Activated T-cell treated with anti-CD3 and anti-CD28 coated beads for 1 hour (primary cell): ENCODE measurements around the gene TIMP4.

Experiments
- DNase-seq: peaks from one replicate; pipeline ENCODE4 v3.0.0-alpha.2; 2020; ENCODE audit warnings: low read depth

Gene TIMP4

DNA sequence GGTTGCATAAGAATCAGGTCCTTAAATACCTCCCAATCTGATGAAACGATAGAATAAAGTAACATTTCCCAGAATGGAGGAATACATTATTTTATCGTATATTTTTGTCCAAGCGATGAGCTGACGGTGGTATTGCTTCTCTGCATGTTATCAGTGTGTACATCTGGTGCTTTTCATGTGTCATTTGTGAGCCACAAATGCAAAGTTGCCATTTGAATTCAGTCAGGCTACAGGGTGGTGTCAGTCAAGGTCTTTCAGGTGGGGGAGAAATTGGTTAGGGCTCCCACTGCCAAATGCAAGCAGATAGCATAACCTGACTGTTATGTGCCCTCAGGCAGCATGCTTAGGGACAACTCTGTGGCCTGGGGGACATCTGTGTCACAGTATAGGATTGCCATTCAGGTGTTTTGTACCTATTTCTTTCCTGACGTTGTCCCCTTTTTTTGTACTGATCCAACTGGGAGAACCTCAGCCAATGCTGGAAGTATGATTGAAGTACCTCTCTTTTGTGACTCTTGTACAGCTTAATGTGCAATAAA lies 26.5 kb upstream of the TIMP4 start:
- DNase-seq = no peak

DNA sequence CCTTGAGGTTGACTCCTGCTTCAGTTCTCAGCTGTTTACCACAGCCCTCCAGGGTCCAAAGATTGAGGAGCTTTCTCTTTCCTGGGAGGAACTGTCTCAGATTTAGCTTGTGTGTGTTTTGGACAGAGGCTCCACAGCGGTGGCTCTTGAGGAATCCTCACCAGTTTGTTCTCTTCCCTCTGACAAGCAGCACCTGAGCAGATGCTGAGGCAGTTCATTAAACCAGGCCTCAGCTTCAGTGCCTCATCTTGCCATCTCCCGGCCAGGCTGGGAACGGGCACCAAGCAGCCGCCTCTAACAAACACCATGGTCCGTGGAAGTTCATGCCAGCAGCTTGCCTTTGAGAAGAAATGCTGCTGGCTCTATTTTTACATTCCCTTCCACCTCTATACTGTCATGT lies 25.8 kb upstream of the TIMP4 start:
- DNase-seq = no peak

DNA sequence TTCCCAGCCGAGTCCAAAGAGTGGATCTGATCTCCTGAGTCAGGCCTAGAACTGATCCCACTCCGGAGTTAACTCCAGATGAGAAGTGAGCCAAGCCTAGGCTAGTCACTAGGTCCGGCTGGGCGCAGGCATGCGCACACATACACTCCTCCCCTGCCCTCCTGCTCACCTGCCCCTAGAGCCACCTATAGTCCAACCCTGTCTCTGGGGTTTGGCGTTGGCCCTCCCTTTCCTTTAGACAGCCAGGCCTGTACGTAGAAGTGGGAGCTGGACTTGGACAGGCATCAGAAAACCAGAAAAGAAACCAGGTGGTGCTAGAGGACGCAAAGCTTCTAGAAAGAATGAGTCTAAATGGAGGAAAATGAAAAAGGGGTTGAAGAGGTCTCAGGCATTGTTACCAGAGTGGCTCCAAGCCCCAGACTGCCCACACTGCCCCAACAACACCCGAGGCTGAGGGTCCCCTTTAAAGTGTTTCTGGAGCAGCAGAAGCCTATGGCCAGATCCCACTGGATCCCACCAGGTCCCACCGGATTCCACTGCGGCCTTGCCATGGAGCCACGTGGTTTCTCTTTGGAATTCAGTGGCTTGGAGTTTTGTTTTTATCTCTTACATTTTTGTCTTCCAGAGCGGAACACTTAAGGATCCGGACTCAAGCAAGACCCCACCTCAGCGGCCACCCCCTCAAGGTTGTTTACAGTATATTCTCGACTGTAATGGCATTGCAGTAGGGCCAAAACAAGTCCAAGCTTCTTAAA lies 24.2 kb upstream of the TIMP4 start:
- no peak for DNase-seq

DNA sequence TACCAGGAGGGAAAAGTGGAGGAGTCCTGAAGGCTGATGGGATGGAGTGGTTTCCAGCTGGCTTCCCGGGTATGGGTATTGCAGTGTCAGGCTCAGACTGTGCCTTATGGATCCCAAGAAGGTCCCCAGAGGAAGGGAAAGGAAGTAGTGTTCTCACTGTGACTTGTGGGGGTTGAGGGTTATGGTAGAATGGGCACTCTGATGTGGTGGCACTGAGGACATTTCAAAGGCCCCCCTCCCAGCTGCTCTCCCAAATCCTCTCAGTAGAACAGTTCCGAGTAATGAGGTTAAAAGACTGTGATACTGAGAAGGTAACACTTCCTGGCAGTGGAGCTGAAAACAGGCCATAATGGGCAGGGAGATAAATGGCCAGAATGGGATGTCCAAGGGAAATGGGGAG lies 23.1 kb upstream of the TIMP4 start:
- DNase-seq = no peak

DNA sequence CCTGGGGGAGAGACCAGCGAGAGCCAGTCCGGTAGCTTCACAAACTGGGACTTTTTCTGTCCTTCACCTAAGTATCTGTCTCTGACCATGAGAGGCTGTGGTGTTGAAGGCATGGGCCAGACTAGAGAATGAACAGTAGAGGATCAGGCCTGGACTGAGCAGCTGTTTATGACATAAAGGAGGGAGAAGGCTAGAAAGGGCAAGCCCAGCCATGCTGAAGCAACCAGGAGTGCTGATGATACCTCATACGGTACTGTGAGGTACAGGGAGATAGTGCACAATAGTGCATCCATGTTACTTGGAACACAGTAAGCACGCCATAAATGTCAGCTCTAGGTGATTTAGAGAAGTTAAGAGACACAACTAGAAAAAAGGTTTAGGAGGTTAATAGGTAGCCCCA lies 22.6 kb upstream of the TIMP4 start:
- no peak for DNase-seq

DNA sequence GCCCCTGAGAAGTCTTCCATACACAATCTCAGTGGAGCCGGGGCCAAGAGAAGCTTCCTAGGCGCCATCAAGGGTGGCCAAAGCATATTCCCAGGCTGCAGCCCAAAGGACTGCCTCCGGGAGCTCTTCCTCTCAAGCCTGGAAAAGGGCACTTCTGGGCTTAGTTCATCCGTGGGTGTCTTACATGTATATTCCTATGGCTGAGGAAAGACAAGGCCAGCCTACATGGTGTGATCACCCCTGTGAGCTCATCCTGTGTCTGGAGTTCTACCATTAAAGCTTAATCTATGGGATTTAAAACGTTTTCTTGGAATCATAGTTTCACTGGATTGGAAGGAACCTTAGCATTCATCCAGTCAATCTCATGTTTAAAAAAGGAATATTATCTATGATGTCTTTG lies 21.9 kb upstream of the TIMP4 start:
- no peak for DNase-seq

DNA sequence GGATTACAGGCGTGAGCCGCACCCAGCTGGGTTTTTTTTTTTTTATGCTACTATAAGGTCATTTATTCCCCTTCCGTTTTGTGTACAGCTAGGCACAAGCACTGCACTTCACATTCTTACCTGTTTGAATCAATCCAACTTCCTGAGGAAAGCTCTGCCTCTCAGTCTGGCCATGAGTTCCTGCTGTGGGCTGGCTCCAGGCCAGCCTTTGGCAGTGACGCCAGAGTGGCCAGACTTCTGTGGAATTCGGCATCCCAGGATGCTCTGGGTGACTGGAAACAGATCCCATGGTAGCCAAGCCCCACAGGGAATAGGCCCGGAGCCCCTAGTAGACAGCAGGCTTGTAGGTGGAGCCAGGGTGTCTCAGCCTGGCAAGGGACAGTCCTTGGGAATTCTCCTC lies 21.5 kb upstream of the TIMP4 start:
- DNase-seq = no peak

DNA sequence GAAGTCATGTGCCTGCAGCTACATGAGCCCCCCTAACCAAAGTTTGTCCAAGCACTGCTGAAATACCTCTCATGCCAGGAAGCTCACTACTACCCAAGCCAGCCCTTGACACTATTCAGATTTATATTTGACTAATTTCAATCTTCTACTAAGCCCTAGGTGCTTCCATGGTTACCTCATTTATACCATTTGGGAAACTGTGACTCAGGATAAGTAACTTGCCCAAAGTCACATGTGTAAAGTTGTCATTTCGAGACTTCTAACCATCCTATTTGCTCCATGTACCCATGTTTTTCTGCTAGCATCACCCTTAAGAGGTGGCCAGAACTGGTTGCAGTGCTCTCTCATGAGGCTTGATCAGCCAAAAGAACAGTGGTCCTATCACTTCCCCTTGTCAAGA lies 20.7 kb upstream of the TIMP4 start:
- no peak for DNase-seq

DNA sequence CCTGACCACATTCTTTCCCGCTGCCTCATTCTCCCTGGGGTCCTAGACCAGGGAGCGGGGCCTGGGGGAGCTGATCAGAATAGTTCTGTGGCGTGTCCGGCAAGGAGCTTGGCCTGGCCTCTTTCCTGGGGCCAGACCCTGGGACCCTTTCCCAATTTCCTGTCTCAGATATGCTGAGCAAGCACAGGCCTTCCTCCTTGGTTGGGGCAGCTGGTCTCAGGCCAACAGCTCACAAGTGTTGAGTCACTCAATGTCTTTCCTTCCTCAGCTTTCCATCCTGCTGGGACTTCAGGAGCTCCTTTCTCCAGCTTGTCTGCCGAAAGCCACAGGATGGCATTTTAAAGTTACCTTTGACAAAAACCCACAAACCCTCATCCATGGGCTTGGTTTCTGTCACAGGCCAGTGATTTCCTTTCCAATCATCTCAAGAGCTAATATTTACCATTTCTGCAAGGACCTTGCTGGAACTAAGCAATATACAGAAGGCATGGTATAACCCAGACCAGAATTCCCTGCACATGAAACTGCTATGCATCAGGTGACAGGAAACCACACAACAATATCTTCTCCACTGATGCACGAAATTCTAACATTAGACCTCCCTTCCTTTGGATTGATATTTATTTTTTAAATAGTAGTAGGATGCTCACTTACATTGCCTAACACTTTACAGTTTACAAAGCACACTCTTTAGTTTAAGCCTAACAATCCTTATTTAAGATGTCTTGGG lies 19.5 kb upstream of the TIMP4 start:
- no peak for DNase-seq

DNA sequence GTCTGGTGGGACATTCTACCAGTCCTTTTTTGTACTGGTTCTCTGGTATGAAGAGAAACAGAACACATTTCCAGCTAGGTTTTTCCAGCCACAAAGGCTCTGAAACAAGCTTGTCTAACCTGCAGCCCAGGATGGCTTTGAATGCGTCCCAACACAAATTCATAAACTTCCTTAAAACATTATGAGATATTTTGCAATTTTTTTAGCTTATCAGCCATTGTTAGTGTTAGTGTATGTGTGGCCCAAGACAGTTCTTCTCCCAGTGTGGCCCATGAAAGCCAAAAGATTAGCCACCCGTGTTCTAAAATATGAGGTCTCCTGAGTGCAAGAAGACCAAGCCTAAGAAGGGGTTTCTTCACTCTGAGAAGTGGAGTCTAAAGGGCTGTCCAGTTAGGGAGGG lies 18.4 kb upstream of the TIMP4 start:
- no peak for DNase-seq

DNA sequence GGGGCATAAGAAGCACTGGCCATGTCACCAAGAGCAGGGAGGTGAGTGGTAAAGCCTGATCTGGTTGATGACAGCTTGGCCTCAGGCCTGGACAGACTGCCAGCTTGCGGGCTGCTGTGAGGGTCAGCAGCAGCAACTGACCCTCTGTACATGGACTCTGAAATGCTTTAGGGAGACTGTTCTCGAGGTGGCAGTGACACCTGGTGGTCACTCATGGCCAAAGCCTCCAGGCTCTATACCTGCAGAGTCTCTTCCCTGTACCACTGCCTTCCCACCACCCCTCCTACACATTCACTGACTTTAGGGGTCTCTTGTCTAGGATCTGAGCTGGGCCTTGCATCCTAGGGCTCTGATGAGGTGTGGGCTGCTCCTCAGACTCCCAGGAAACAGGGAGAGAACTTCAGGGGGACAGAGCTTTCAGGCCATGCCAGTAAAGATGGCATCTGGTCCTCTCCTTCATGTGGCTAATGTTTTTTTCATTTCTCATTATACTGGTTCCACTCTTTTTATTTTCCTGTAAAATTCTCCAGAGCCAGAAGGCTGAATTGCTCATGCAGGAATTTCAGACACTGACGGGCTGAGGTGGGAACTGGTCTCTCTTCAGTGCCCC lies 17.2 kb upstream of the TIMP4 start:
- DNase-seq = no peak

DNA sequence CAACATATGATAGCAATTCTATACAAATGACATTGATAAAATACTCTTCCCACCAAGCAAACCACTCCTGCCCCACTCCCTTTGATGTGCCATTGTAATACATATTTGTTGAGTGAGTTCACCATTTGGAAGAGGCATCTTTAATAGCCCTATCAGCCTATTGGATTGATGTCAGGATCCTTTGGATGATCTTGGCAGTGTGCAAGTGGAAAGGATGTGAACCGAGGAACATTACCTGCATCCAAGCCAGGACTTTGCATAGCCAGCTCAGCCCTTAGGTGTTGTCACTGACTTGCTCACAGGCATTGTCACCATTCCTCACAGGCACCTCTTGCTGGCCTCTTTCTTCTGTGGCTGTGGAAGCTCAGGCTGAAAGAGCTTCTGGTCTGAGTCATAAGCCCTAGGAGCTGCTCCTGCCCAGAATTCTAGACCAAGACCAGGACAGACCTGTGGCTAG lies 16.5 kb upstream of the TIMP4 start:
- no peak for DNase-seq

DNA sequence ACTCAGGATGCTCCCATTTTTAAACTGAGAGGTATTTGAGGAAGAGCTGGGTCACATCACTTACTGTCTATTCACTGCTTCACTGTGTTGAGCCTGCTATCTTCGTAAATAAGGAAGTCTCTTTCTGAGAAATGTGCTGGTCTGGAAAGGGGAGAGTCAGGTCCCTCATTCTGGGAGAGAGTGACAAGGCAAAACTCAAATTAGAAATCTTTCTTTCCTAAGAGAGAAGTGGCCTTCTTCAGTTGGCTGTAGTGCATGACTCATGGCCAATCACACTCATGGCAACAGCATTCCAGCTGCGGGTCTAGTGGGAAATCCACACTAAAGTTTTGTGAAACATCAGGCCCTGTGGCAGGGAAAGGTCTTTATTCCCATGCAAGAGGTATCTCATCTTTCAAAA lies 11.5 kb upstream of the TIMP4 start:
- DNase-seq = no peak

DNA sequence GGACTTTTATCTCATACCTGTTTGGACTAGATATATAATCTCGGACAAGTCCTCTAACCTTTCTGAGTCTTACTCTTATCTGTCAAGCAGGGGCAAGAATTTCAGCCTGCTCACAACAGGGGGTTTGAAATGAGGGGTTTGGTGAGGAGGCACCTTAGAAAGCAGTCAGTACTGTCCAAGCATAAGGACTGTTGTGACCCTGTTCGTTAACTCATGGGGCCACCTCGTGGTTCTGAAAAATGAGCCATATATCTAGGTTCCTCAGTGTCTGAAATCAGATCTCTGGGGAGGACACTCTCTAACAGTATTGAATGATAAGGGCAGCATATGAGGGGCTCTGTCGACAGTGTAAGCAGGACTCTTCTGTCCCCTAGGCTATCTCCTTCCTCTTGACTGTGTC lies 7.2 kb upstream of the TIMP4 start:
- DNase-seq = no peak

DNA sequence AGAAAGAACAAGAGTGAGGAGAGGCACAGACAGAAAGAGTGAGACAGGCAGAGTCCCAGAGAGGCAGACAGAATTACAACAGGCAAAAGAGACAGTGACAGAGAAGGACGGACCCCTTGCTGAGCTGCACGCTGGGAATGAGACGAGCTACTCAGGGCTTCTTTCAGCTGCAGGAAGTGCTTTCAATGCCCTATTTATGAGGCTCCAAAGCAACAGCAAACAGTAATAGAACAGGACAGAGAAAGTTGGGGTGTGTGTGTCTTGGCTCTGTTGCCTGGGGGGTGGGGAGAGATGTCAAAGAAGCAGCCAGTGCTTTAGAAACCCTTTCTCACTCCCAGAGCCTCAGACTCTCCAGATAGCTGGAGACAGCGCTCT lies 502 bp upstream of the TIMP4 start:
- no peak for DNase-seq

DNA sequence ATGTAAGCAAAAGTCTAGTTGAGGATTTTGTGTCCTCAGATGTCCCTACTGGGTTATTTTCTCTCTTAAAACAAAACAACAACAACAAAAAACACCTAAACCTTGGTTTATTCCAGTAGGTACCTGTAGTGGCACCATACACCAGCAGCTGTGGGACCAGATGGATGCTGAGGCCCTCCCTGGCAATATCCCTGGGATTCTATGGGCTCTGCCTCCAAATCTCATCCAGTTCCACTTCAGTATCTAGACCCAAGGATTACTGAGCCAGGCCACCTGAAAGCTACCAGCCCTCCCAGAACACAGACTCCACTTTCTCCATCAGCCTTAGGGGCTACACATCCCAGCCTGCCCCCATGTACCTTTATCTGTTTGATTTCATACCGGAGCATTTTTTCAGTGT lies 1.7 kb downstream of the TIMP4 start:
- no peak for DNase-seq

DNA sequence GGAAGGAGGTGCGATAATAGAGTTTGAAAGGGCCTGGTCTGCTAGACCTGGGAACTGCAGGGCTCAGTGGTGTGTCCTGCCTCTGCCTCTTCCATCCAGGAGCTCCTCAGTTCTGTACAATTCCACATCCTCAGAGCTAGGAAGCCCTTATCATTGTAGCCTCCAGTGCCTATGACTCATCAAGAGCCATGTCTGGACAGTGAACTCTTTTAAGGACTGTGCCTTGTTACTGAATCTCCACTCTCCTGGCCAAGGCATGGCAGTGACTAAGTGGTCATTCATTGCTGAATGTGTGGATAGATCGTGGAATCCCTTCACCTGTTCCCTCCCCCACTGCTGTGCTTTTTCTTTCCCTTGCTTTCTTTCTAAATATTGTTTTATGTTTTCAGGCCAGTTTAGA lies 2.9 kb downstream of the TIMP4 start:
- DNase-seq = no peak

DNA sequence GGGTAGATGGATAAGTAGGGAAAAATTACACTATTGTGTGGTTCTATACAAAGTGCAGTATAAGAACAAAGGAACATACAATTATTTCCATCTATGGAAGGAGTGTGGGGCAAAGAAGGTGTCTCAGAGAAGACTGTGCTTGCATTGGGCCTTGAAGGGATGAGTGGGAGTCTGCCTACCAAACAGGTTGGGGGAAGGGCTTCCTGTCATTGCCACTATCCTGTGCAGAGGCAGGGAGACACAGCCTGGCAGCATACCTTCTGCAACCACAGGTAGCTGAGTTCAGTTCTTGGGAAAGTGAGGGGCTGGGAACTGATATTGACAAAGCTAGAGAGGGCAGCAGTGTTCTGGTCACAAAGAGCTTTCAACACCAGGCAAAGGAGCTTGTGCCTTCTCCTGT lies 3.4 kb downstream of the TIMP4 start:
- DNase-seq = no peak

DNA sequence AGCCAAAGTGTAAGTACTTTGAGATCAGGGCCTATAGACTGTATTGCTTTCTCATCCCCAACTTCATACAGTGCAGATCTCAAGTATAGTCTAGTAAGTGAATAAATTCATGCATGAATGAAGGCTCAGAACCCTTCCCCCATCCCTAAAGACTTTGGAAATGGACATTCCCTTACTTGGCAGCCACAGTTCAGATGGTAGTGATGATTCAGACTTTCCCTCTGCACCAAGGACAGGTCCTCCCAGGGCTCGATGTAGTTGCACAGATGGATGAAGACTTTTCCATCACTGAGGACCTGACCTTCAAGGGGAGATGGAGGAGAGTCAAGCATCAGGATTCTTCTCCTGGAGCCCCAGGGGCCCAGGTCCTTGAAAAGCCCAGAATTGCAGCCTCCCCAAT lies 4.6 kb downstream of the TIMP4 start:
- DNase-seq = no peak

DNA sequence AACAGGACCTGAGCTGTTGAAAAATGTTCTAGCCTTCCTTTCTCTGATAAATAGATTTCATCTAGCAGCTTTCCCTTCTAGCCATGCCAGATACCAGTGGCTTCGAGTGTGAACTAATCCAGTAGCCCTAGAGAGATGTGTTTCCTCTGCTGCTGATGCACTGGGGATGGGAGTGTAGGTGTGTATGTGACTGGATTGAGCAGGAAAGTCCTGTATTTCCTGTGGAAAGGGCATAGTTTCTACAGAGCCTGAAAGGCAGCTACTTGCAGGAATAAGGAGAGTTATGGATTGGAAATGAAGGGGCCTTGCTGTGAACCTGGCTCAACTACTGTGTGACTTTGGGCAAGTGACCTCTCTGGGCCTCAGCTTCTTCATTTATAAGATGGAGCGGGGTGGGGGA lies 8.6 kb downstream of the TIMP4 start:
- DNase-seq = no peak

DNA sequence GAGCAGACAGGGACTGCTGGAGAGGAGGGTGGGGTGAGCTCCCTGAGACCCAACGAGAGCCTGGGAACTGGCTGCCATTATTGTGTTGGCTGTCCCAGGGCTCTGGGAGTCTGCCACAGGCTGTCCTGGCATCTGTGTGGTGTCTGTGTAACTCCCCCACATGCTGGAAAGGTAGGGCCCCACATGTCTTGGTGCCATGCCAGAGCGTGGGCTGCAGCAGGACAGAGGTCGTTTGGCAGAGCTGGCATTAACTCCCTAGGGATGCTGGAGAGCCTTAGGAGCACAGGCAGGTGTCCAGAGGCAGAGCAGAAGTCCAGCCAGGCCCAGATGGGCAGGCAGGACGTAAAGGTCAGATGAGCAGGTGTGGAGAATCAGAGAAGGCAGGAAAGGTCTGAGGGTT lies 9.7 kb downstream of the TIMP4 start:
- no peak for DNase-seq

DNA sequence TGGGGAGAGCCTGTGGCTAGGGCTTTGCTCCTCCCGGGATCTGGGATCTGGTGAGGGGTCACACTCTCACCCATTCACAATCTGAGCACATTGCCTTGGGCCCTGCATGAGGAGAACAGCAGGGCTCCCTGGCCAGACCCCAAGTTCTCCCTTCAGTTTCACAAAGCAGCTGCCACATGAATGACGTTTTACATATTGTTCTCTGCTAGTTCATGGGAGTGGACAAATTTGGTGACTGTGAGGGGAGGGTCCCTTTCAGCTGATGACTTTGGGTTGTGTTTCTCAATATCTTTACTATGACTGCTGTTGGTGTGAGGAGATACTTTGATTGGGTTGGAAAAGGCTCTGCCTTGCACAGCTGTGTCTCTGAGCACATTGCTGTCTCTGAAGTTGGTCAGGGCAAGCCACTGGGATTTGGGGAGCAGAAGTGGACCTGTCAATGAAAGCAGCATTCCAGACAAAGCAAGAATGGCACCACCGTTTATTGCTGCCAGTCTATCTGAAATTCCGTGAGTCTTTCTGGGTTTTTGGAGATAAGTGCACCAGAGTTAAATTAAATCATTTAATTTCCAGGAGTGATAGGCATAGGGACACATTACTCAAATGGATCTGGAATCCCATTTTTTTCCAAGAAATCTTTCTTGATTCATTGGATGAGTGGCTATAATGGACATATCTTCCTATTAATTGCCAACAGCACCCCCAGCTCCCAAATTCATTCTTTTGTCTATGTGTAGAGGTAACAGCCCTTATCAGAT lies 10.3 kb downstream of the TIMP4 start:
- no peak for DNase-seq
